ENCODE measurements around the gene ATXN10.

GRCh38 chr22:45683248-45683647, 11.6 kb downstream of the ATXN10 start:
- TF ChIP-seq CTCF (IDR thresholded peaks at IDR 0.05; ENCODE audit: insufficient read depth, low read length, poor library complexity, severe bottlenecking), result no peak
- TF ChIP-seq EZH2phosphoT487 (conservative IDR thresholded peaks at IDR 0.05; ENCODE audit: low read length), result no peak
